ENCODE measurements around the gene BZW1. TPM values are rescaled to one million over a fixed set of nuclear protein-coding genes. Genes with fewer than 3 reads are reported as not detected.

BZW1 gene
- total RNA-seq, 1 experiment from 2014 or later = 454 TPM

- no peak overlapping the region for H3K4me3 ChIP-seq (replicated peaks in 1 of 2; ENCODE audit: low read depth in 1 of 2, low read length in 2 of 2)
- POLR2A ChIA-PET = no interaction called here
- H4K20me1 ChIP-seq (ENCODE audit: insufficient read depth) = 0 out of 2 replicates have a peak, but pooled peaks cover 4% of the 10 kb centered on the region
- H3K36me3 ChIP-seq (ENCODE audit: control insufficient read depth in 1 of 2, insufficient read depth in 2 of 2, low read length in 2 of 2) = peaks cover 54 to 55% of the 10 kb centered on the region in 2 experiments
- no peak for TF ChIP-seq TCF7L2 (IDR thresholded peaks at IDR 0.05; ENCODE audit: borderline replicate concordance, extremely low read depth, insufficient read depth, insufficient read length)
- no peak for TF ChIP-seq EGR1 (IDR thresholded peaks at IDR 0.05; ENCODE audit: low read depth)
- no peak for TF ChIP-seq SIN3A (IDR thresholded peaks at IDR 0.05; ENCODE audit: low read depth)
- TF ChIP-seq FOSL1 (IDR thresholded peaks at IDR 0.05; ENCODE audit: low read depth) = no peak
- no peak for TF ChIP-seq CBX3 (IDR thresholded peaks at IDR 0.05; ENCODE audit: low read depth)
- TF ChIP-seq SP1 (IDR thresholded peaks at IDR 0.05; ENCODE audit: low read depth) = no peak
- TF ChIP-seq MAX (IDR thresholded peaks at IDR 0.05) = no peak
- no peak overlapping the region for H3K9ac ChIP-seq (ENCODE audit: low read length)
- no peak overlapping the region for H3K4me2 ChIP-seq (ENCODE audit: low read length)
- no peaks in the 10 kb centered on the region for H3K9me3 ChIP-seq (ENCODE audit: control insufficient read depth in 1 of 2, insufficient read depth in 1 of 2, low read depth in 1 of 2, low read length in 2 of 2)
- RAD21 ChIA-PET (ENCODE audit: low non-redundant PET in 1 of 2, low total read pairs in 2 of 2, uncharacterized antibody in 2 of 2, unreplicated experiment in 2 of 2) = no interaction called here
- no peak overlapping the region for H2AFZ ChIP-seq (ENCODE audit: low read depth, low read length, poor library complexity, severe bottlenecking)
- no peak overlapping the region for H3K27ac ChIP-seq (ENCODE audit: low read depth, low read length)
- H3K27me3 ChIP-seq (ENCODE audit: insufficient read depth, low read length) = no peaks in the 10 kb centered on the region
- CTCF ChIA-PET = no interaction called here
- DNase-seq (ENCODE audit: low read depth, low spot score) (no peak), ATAC-seq (no peak)
- intact Hi-C loops (cut with micrococcal nuclease) = no loop called here
- H3K9me2 ChIP-seq (ENCODE audit: insufficient read depth) = no peaks in the 10 kb centered on the region
- no TSS peak for BruUV-seq (replicated peaks)
- peaks cover 16% of the 10 kb centered on the region for H3K79me2 ChIP-seq (ENCODE audit: insufficient read depth, low read length)
- no peaks in the 10 kb centered on the region for H3K4me1 ChIP-seq (ENCODE audit: control insufficient read depth in 1 of 2, insufficient read depth in 2 of 2, low read length in 2 of 2)
Observed at GRCh38 chr2:200852605-200853004, 40.9 kb downstream of the BZW1 start.

- ATAC-seq = no peak
- DNase-seq (ENCODE audit: low read depth, low spot score) = no peak
- CTCF ChIA-PET = no interaction called here
- Histone ChIP-seq H3K9ac (ENCODE audit: low read length) (no peak overlapping the region), H3K27ac (ENCODE audit: low read depth, low read length) (no peak overlapping the region), H4K20me1 (ENCODE audit: insufficient read depth) (0 out of 2 replicates have a peak, but pooled peaks cover 8% of the 10 kb centered on the region), H3K9me3 (ENCODE audit: control insufficient read depth in 1 of 2, insufficient read depth in 1 of 2, low read depth in 1 of 2, low read length in 2 of 2) (no peaks in the 10 kb centered on the region), H2AFZ (ENCODE audit: low read depth, low read length, poor library complexity, severe bottlenecking) (no peak overlapping the region), H3K36me3 (ENCODE audit: control insufficient read depth in 1 of 2, insufficient read depth in 2 of 2, low read length in 2 of 2) (peaks cover 81 to 90% of the 10 kb centered on the region in 2 experiments), H3K9me2 (ENCODE audit: insufficient read depth) (no peaks in the 10 kb centered on the region), H3K4me3 (replicated peaks in 1 of 2; ENCODE audit: low read depth in 1 of 2, low read length in 2 of 2) (no peak overlapping the region), H3K4me1 (ENCODE audit: control insufficient read depth in 1 of 2, insufficient read depth in 2 of 2, low read length in 2 of 2) (peaks cover 0 to 3% of the 10 kb centered on the region in 2 experiments; a peak in 1 of 4 replicates), H3K79me2 (ENCODE audit: insufficient read depth, low read length) (peaks cover 58% of the 10 kb centered on the region), H3K27me3 (ENCODE audit: insufficient read depth, low read length) (no peaks in the 10 kb centered on the region), H3K4me2 (ENCODE audit: low read length) (no peak overlapping the region)
- POLR2A ChIA-PET = no interaction called here
- intact Hi-C loops (cut with micrococcal nuclease) = no loop called here
- RAD21 ChIA-PET (ENCODE audit: low non-redundant PET in 1 of 2, low total read pairs in 2 of 2, uncharacterized antibody in 2 of 2, unreplicated experiment in 2 of 2) = no interaction called here
- TF ChIP-seq ZBTB33 (IDR thresholded peaks at IDR 0.05; ENCODE audit: extremely low read depth, insufficient replicate concordance, low read length) (no peak), FOSL1 (IDR thresholded peaks at IDR 0.05; ENCODE audit: low read depth) (no peak), REST (IDR thresholded peaks at IDR 0.05; ENCODE audit: low read depth) (no peak), EZH2 (IDR thresholded peaks at IDR 0.05) (no peak), SP1 (IDR thresholded peaks at IDR 0.05; ENCODE audit: low read depth) (no peak), MAX (IDR thresholded peaks at IDR 0.05) (no peak), SRF (IDR thresholded peaks at IDR 0.05; ENCODE audit: low read depth) (no peak), CEBPB (IDR thresholded peaks at IDR 0.05; ENCODE audit: low read depth) (no peak), EGR1 (IDR thresholded peaks at IDR 0.05; ENCODE audit: low read depth) (no peak), ATF3 (IDR thresholded peaks at IDR 0.05) (no peak)
- no TSS peak for BruUV-seq (replicated peaks)
Observed at GRCh38 chr2:200856806-200857205, 45.1 kb downstream of the BZW1 start.
